Measurements from ENCODE around the gene HIBCH. TPM values are rescaled to one million over a fixed set of nuclear protein-coding genes. Genes with fewer than 3 reads are reported as not detected.
"Not testable (repeated sequence)": the region's sequence is repeated elsewhere in the genome, so short reads cannot be mapped to it uniquely, and the experiment has no call there.

Gene HIBCH
- total RNA-seq, 1 donor = 14.5 TPM

GRCh38 chr2:190360561-190360960, 40.9 kb upstream of the HIBCH start:
- Histone ChIP-seq H4K20me1 (ENCODE audit: insufficient read depth, low read length) (no peaks in the 10 kb centered on the region), H3K4me2 (ENCODE audit: insufficient read depth, low read length) (no peak overlapping the region), H3K27me3 (ENCODE audit: insufficient read depth, low read length) (no peaks in the 10 kb centered on the region), H3K9me3 (ENCODE audit: low read depth, low read length) (no peaks in the 10 kb centered on the region), H2AFZ (ENCODE audit: low read length) (no peak overlapping the region), H3K27ac (ENCODE audit: low read depth, low read length) (peak overlapping the region; percentile 53), H3K79me2 (ENCODE audit: insufficient read depth, low read length) (peaks cover 11% of the 10 kb centered on the region), H3K4me3 (ENCODE audit: insufficient read depth, low read length) (no peak overlapping the region), H3K4me1 (ENCODE audit: insufficient read depth, low read length) (peaks cover 10% of the 10 kb centered on the region), H3K36me3 (ENCODE audit: insufficient read depth, low read length) (no peaks in the 10 kb centered on the region)
- no peak for DNase-seq (ENCODE audit: insufficient read length, low spot score, missing footprints)
- TF ChIP-seq CTCF (IDR thresholded peaks at IDR 0.05; ENCODE audit: extremely low read depth, low read depth, low read length) = no peak

- DNase-seq (ENCODE audit: insufficient read length, low spot score, missing footprints); H3K4me3 ChIP-seq (ENCODE audit: insufficient read depth, low read length); H3K27me3 ChIP-seq (ENCODE audit: insufficient read depth, low read length); H2AFZ ChIP-seq (ENCODE audit: low read length); H4K20me1 ChIP-seq (ENCODE audit: insufficient read depth, low read length); H3K36me3 ChIP-seq (ENCODE audit: insufficient read depth, low read length); H3K27ac ChIP-seq (ENCODE audit: low read depth, low read length); H3K4me2 ChIP-seq (ENCODE audit: insufficient read depth, low read length); H3K9me3 ChIP-seq (ENCODE audit: low read depth, low read length): not testable (repeated sequence)
- Histone ChIP-seq H3K4me1 (ENCODE audit: insufficient read depth, low read length) (peaks cover 10% of the 10 kb centered on the region), H3K79me2 (ENCODE audit: insufficient read depth, low read length) (peaks cover 25% of the 10 kb centered on the region)
Observed at GRCh38 chr2:190358655-190359448, 39.2 kb upstream of the HIBCH start.

GRCh38 chr2:190357600-190357999, 38.0 kb upstream of the HIBCH start:
- no peaks in the 10 kb centered on the region for H4K20me1 ChIP-seq (ENCODE audit: insufficient read depth, low read length)
- H2AFZ ChIP-seq (ENCODE audit: low read length) = no peak overlapping the region
- no peaks in the 10 kb centered on the region for H3K27me3 ChIP-seq (ENCODE audit: insufficient read depth, low read length)
- peaks cover 10% of the 10 kb centered on the region for H3K4me1 ChIP-seq (ENCODE audit: insufficient read depth, low read length)
- H3K79me2 ChIP-seq (ENCODE audit: insufficient read depth, low read length) = peaks cover 31% of the 10 kb centered on the region
- no peak overlapping the region for H3K27ac ChIP-seq (ENCODE audit: low read depth, low read length)
- no peaks in the 10 kb centered on the region for H3K36me3 ChIP-seq (ENCODE audit: insufficient read depth, low read length)
- no peak overlapping the region for H3K4me2 ChIP-seq (ENCODE audit: insufficient read depth, low read length)
- no peak for DNase-seq (ENCODE audit: insufficient read length, low spot score, missing footprints)
- TF ChIP-seq CTCF (IDR thresholded peaks at IDR 0.05; ENCODE audit: extremely low read depth, low read depth, low read length) = no peak
- H3K9me3 ChIP-seq (ENCODE audit: low read depth, low read length) = no peaks in the 10 kb centered on the region
- no peak overlapping the region for H3K4me3 ChIP-seq (ENCODE audit: insufficient read depth, low read length)

- Histone ChIP-seq H3K36me3 (ENCODE audit: insufficient read depth, low read length) (no peaks in the 10 kb centered on the region), H2AFZ (ENCODE audit: low read length) (no peak overlapping the region), H3K27me3 (ENCODE audit: insufficient read depth, low read length) (no peaks in the 10 kb centered on the region), H4K20me1 (ENCODE audit: insufficient read depth, low read length) (no peaks in the 10 kb centered on the region), H3K4me1 (ENCODE audit: insufficient read depth, low read length) (peaks cover 10% of the 10 kb centered on the region), H3K27ac (ENCODE audit: low read depth, low read length) (no peak overlapping the region), H3K79me2 (ENCODE audit: insufficient read depth, low read length) (peaks cover 45% of the 10 kb centered on the region), H3K4me2 (ENCODE audit: insufficient read depth, low read length) (no peak overlapping the region), H3K9me3 (ENCODE audit: low read depth, low read length) (no peaks in the 10 kb centered on the region), H3K4me3 (ENCODE audit: insufficient read depth, low read length) (no peak overlapping the region)
- TF ChIP-seq CTCF (IDR thresholded peaks at IDR 0.05; ENCODE audit: extremely low read depth, low read depth, low read length) = no peak
- no peak for DNase-seq (ENCODE audit: insufficient read length, low spot score, missing footprints)
Observed at GRCh38 chr2:190355968-190356644, 36.5 kb upstream of the HIBCH start.

All from osteoblast (primary cell).